HUDEP-2 (cell line): ENCODE results near the gene ALG12.

Experiments used
- DNase-seq, 76 experiments: peaks; one replicate each; lab custom pipeline; 2025; ENCODE audit not compliant: unreplicated experiment in 76 of 76; lab: John Stamatoyannopoulos, UW

The ALG12 gene

GRCh38 chr22:49871482-49871881, 46.8 kb downstream of the ALG12 start:
- DNase-seq: no peak

DNA sequence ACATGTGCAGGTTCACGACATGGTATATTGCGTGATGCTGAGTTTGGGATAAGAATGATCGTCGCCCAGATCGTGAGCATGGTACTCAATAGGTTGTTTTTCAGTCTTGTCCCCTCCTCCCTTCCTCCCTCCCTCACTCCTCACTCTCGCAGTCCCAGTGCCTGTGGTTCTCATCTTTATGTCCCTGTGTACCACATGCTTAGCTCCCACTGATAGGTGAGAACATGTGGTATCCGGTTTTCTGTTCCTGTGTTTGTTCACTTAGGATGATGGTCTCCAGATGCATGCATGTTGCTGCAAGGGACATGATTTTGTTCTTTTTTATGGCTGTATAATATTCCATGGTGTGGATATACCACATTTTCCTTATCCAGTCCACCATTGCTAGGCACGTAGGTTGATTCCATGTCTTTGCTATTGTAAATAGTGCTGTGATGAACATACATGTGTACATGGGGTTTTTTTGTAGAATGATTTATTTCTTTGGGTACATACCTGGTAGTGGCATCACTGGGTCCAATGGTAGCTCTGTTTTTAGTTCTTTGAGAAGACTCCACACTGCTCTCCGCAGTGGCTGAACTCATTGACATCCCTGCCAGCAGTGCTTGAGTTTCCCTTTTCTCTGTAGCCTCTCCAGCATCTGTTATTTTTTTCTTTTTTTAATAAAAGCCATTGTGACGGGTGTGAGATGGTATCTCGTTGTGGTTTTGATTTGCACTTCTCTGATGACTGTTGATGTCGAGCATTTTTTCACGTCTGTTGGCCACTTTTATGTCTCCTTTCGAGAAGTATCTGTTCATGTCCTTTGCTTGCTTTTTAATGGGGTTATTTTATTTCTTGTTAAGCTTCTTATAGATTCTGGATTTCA, 48.2 kb downstream of the ALG12 start:
- DNase-seq: no peak

- no peak for DNase-seq
These were observed 49.0 kb downstream of the ALG12 start for GRCh38 chr22:49869086-49869830.

- DNase-seq: no peak
These were observed 50.7 kb downstream of the ALG12 start for GRCh38 chr22:49867303-49868265.

GRCh38 chr22:49866646-49867045, 51.6 kb downstream of the ALG12 start:
- no peak for DNase-seq

DNA sequence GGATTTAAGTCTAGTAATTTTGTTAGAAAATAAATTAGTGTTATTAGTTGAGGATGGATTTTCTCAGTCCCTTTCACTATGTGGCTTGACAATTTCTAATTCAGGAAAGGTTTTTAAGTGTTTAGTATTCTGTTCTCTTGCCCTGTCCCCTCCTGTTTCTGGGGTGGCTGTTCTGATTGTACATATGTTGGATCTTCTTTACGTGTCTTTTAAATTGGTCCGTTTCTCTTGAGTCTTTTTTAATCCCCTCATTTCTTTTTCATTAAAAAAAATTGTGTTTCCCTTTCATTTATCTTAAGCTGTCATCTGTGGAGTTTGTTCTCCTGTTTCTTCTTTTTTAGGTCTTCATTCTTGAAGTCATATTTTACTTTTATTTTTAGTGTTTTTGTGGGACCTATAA, 52.1 kb downstream of the ALG12 start:
- DNase-seq: no peak

DNA sequence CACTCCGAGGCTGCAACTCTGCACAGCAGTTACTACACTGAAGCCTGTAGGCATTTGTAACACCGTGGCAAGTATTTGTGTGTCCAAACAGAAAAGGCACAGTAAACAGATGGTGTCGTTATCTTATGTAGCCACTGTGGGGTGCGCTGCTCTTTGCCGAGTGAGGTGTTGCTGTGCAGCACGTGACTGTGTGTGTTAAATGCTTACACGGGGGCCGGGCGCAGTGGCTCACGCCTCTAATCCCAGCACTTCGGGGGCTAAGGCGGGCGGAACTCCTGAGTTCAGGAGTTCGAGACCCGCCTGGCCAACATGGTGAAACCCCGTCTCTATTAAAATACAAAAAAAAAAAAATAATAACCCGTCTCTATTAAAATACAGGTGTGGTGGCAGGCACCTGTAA, 53.1 kb downstream of the ALG12 start:
- DNase-seq: no peak

DNA sequence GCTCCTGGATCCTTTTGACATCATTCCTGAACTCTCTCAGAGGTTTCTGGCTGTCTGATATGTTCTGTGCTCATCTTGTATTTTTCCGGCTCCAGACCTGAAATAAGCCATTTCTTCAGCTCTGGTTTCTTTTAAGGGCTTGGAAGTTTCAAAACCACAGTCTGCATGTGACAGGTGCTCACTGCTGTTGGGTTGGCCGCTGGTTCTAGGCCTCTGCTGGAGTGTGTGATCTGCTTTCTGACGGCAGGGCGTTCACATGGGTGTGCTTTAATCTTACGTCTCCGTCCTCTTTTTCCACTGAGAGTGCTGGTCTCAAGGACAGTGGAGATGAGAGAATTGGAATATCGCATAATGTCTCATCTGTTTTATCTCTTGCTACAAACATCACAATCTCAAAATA, 54.3 kb downstream of the ALG12 start:
- DNase-seq: no peak

GRCh38 chr22:49862496-49862776, 55.8 kb downstream of the ALG12 start:
- peak in 2 of 76 experiments; percentile 19 to 30 for DNase-seq

GRCh38 chr22:49861642-49862495, 56.4 kb downstream of the ALG12 start:
- DNase-seq: peak in 1 of 76 experiments; percentile 7

DNA sequence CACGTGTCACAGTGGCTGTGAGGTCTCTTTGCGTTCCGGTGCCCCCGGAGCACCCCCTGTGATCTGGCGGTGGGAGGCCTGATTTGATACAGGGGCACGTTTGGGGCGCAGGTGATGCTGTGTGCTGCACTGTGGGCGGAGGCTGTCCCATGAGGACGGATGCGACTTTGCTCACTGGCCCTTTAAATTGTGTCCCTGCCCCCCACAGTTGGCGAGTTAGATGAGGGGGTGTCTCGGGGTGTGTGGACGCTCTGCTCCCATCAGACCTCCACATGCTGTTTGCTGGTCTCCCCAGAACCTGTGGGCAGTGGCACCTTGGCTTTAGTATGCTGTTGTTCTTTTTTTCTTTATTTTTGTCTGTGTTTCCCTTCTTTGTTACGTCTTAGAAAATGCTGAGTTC, 59.4 kb downstream of the ALG12 start:
- no peak for DNase-seq

- DNase-seq: no peak
These were observed 61.2 kb downstream of the ALG12 start for GRCh38 chr22:49856766-49857618.

DNA sequence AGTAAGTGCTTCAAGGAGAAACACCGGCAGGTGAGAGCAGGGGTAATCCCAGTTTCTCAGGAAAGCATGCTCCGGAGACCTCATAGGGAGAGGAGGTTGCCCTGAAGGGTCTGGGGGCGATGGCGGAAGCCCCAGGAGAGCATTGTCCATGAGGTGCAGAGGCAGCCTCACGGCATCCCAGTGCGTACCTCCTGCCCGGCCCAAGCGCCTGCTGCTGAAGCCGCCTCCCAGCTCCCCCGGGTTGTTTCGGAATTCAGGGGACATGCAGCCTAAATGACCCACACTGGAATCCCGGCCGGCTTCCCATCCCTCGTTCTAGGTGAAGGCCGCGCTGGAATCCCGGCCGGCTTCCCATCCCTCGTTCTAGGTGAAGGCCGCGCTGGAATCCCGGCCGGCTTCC, 61.9 kb downstream of the ALG12 start:
- no peak for DNase-seq

- no peak for DNase-seq
These were observed 62.9 kb downstream of the ALG12 start for GRCh38 chr22:49855251-49855911.

GRCh38 chr22:49853981-49854831, 64.0 kb downstream of the ALG12 start:
- DNase-seq: peak in 11 of 76 experiments; percentile 5 to 26 (median 15)

GRCh38 chr22:49852898-49853894, 65.0 kb downstream of the ALG12 start, which contains the start of gene ZBED4:
TSS of gene ZBED4 (plus strand) at chr22:49853844. CDS start at chr22:49883663, 29,819 bp downstream.
- peak in 73 of 76 experiments; percentile 71 to 99 (median 96) for DNase-seq
